Testis (tissue), 2 donors: ENCODE data around the gene CFAP20DC.

Experiments used
- CTCF ChIP-seq, 3 experiments: fragments of 450-650 bp in 2 of 3; fragments of 200-600 bp in 1 of 3; sonication (generic) in 1 of 3; IDR thresholded peaks; one replicate each; pipeline ENCODE4 v1.5.1; 2016 to 2019; ENCODE audit warnings: antibody characterized with exemption in 3 of 3, mild to moderate bottlenecking in 2 of 3, moderate library complexity in 1 of 3
- POLR2A ChIP-seq: fragments of 450-650 bp; IDR thresholded peaks from one replicate; pipeline ENCODE4 v1.6.1; 2017; ENCODE audit warnings: antibody characterized with exemption, mild to moderate bottlenecking, moderate library complexity

- TF ChIP-seq POLR2A (no peak), CTCF (IDR thresholded peaks at IDR 0.05) (no peak)
Observed at GRCh38 chr3:58751882-58752567, 297.8 kb downstream of the CFAP20DC start.
